Calu3 (cell line): Measurements from ENCODE around the gene RAB11B. TPM values are rescaled to one million over a fixed set of nuclear protein-coding genes. Genes with fewer than 3 reads are reported as not detected.
"Not testable (repeated sequence)": the region's sequence is repeated elsewhere in the genome, so short reads cannot be mapped to it uniquely, and the experiment has no call there.

ENCODE experiments used
- BruUV-seq: library from RNA; stranded (reverse); fragments of 400-500 nt; replicated peaks from 2 replicates; lab custom pipeline; 2021; lab: Mats Ljungman, UMichigan
- CTCF ChIA-PET: fragments of 300-600 bp; sonication (Branson Sonifier 250); formaldehyde crosslinking; loops from one replicate; lab custom pipeline; 2022; ENCODE audit warnings: antibody characterized with exemption; lab: Charles Lee
- DNase-seq: peaks from one replicate; pipeline ENCODE4 v3.0.0; 2022
- H3K27ac Mint-ChIP-seq: one replicate; pipeline ENCODE4 v1.8.0; 2022; ENCODE audit warnings: mixed read lengths; ENCODE audit not compliant: unreplicated experiment
- H3K27me3 Mint-ChIP-seq: one replicate; pipeline ENCODE4 v1.8.0; 2022; ENCODE audit warnings: mixed read lengths; ENCODE audit not compliant: unreplicated experiment
- H3K36me3 Mint-ChIP-seq: one replicate; pipeline ENCODE4 v1.8.0; 2022; ENCODE audit warnings: mild to moderate bottlenecking, moderate library complexity, mixed read lengths; ENCODE audit not compliant: insufficient read depth, unreplicated experiment
- H3K4me1 Mint-ChIP-seq: one replicate; pipeline ENCODE4 v1.8.0; 2022; ENCODE audit warnings: mild to moderate bottlenecking, low read depth, mixed read lengths; ENCODE audit not compliant: unreplicated experiment
- H3K4me3 Mint-ChIP-seq: one replicate; pipeline ENCODE4 v1.8.0; 2022; ENCODE audit warnings: mild to moderate bottlenecking, low read depth, moderate library complexity, mixed read lengths; ENCODE audit not compliant: unreplicated experiment
- H3K9me3 Mint-ChIP-seq: one replicate; pipeline ENCODE4 v1.8.0; 2022; ENCODE audit warnings: low read depth, mixed read lengths; ENCODE audit not compliant: unreplicated experiment
- CTCF ChIP-seq: fragments of 200-600 bp; IDR thresholded peaks from one replicate; pipeline ENCODE4 v1.8.0; 2022; ENCODE audit warnings: antibody characterized with exemption; ENCODE audit not compliant: unreplicated experiment
- intact Hi-C: fragments of 100-400 bp; cut with micrococcal nuclease; formaldehyde crosslinking; loops from one replicate; pipeline ENCODE4 v1.10.0; 2022; ENCODE audit not compliant: unreplicated experiment
- total RNA-seq: library from RNA; stranded (reverse); gene quantifications from 2 replicates; pipeline ENCODE4 v1.2.3, GENCODE V29; 2022

The RAB11B gene
- total RNA-seq, 1 experiment from 2014 or later: 57.5 TPM

- peak overlapping the region; percentile 40 for H3K4me3 Mint-ChIP-seq
- H3K27me3 Mint-ChIP-seq: peaks cover 18% of the 10 kb centered on the region
- no peak overlapping the region for H3K27ac Mint-ChIP-seq
- H3K4me1 Mint-ChIP-seq: no peaks in the 10 kb centered on the region
- DNase-seq: no peak
- intact Hi-C loops: no loop called here
- no peaks in the 10 kb centered on the region for H3K9me3 Mint-ChIP-seq
- BruUV-seq: no TSS peak
- CTCF ChIA-PET: no interaction called here
- no peak for TF ChIP-seq CTCF
- H3K36me3 Mint-ChIP-seq: peaks cover 5% of the 10 kb centered on the region
Measured at GRCh38 chr19:8343483-8343844, 46.7 kb upstream of the RAB11B start.

DNA sequence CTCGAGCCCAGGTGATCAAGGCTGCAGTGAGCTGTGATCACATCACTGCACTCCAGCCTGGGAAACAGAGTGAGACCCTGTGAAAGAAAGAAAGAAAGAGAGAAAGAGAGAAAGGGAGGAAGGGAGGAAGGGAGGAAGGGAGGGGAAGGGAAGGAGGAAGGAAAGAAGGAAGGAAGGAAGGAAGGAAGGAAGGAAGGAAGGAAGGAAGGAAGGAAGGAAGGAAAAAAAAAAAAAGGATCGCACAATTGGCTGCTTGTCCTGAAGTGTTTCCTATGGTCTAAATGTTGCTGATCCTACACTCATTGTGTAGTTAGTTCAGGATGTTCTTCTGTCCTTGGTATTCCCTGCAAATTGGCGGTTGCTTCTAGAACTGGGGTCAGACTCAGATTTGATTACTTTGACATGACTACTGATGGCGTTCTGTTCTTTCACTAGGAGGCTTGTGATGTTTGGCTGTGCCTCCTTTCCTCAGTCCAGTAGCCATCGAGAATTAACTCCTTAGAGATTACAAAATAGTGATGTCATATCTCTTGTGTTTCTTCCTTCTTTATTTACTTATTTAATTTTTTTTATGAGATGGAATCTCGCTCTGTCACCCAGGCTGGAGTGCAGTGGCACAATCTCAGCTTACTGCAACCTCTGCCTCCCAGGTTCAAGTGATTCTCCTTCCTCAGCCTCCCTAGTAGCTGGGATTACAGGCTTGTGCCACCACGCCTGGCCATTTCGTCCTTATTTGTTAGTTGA, 40.4 kb upstream of the RAB11B start:
- H3K4me3 Mint-ChIP-seq, H3K4me1 Mint-ChIP-seq, H3K36me3 Mint-ChIP-seq, CTCF ChIA-PET, H3K27ac Mint-ChIP-seq, BruUV-seq, intact Hi-C loops, DNase-seq, H3K9me3 Mint-ChIP-seq: not testable (repeated sequence)
- H3K27me3 Mint-ChIP-seq: peaks cover 34% of the 10 kb centered on the region

- Mint-ChIP-seq H3K27ac (no peak overlapping the region), H3K36me3 (no peaks in the 10 kb centered on the region), H3K4me3 (no peak overlapping the region), H3K27me3 (peaks cover 34% of the 10 kb centered on the region), H3K4me1 (no peaks in the 10 kb centered on the region), H3K9me3 (peaks cover 2% of the 10 kb centered on the region)
- no peak for TF ChIP-seq CTCF
- DNase-seq: no peak
- no TSS peak for BruUV-seq
- intact Hi-C loops: no loop called here
- CTCF ChIA-PET: interaction anchor here (0.6 kb wide), 1 partner anchor 103 kb away, joined by 6 read pairs; no protein-coding TSS in a partner anchor
Measured at GRCh38 chr19:8352134-8352827, 37.9 kb upstream of the RAB11B start.

DNA sequence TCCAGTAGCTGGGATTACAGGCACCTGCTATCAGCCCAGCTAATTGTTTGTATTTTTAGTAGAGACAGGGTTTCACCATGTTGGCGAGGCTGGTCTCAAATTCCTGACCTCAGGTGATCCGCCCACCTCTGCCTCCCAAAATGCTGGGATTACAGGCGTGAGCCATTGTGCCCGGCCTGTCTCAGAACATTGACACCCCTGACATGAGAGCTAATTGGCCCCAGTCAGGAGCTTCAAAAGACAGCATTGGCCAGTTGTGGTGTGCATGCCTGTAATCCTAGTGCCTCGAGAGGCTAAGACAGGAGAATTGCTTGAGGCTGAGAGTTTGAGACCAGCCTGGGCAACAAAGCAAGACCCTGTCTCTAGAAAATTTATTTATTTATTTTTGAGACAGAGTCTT, 37.3 kb upstream of the RAB11B start:
- DNase-seq, H3K36me3 Mint-ChIP-seq, H3K27ac Mint-ChIP-seq, H3K4me1 Mint-ChIP-seq, H3K4me3 Mint-ChIP-seq, H3K9me3 Mint-ChIP-seq, BruUV-seq, intact Hi-C loops: not testable (repeated sequence)
- H3K27me3 Mint-ChIP-seq: peaks cover 34% of the 10 kb centered on the region
- CTCF ChIA-PET: interaction anchor here (0.6 to 1.4 kb wide), 2 partner anchors 59 to 120 kb away, joined by 3 read pairs; no protein-coding TSS in a partner anchor

GRCh38 chr19:8355631-8356402, 34.3 kb upstream of the RAB11B start:
- H3K27me3 Mint-ChIP-seq: peaks cover 19% of the 10 kb centered on the region
- H3K4me1 Mint-ChIP-seq: no peaks in the 10 kb centered on the region
- intact Hi-C loops: loop anchor here (2.0 kb wide), 2 partner anchors 41 to 151 kb away; no protein-coding TSS in a partner anchor
- H3K4me3 Mint-ChIP-seq: no peak overlapping the region
- H3K9me3 Mint-ChIP-seq: peaks cover 2% of the 10 kb centered on the region
- no peak overlapping the region for H3K27ac Mint-ChIP-seq
- CTCF ChIA-PET: interaction anchor here (1.2 kb wide), 2 partner anchors 42 to 57 kb away, joined by 3 to 4 read pairs; partner anchors contain the start of gene MARCHF2
- DNase-seq: peak; percentile 34
- TF ChIP-seq CTCF: no peak
- H3K36me3 Mint-ChIP-seq: no peaks in the 10 kb centered on the region
- BruUV-seq: no TSS peak
